ENCODE data around the gene CAPZB.

Gene CAPZB

DNA sequence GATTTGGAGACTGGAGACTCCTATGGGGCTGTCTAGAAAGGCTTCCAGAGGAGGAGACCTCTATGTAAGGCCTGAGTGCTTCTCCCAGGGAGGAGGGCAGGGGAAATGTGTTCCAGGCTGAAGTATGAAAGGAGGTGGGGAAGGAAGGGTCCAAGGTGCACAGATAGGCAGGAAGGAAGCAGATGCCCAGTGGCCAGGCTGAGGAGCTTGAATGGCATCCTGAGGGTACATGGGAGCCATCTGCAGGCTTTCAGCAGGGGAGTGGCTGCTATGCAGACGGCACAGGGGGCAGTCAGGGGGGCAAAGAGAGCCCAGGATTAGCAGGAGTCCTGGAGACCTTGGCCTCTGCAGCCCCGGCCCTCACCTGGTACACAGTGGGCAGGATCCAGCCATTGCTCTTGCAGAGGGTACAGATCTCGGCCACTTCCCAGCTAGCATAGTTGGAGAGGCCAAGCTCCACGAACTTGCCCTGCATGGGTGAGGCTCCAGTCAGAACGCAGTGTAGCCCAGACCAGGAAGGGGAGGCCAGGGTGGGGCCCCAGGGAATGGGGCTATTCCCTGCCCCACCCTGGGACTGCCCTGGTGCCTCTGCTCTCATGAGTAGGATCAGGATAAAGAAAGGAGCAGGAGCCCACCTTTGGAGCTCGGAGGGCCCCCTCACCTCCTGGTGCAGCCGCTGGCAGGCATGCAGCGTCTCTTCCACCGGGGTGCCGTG, 177.4 kb downstream of the CAPZB start:
- TF ChIP-seq GATA2 (IDR thresholded peaks at IDR 0.05; ENCODE audit: low read depth, low read length) (no peak), GATA3 (IDR thresholded peaks at IDR 0.05; ENCODE audit: low read depth, low read length) (no peak)

DNA sequence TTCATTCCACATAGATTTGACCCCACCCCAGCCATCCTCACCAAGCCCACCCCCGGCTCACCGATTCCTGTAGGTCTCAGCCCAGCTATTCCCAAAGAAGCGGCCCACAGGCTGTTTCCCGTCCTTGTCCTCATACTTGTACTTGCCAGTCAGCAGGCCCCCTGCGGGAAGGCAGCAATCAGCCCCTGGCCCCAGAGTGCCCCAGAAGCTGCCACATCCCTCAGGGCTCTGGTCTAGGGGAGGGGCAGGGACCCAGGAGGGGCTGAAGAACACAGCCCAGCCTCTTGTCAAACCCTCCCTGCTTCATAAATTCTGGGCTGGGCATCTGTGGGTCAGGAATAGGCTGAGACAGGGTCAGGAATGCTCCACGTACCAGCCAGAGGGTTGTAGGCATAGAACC, 178.4 kb downstream of the CAPZB start:
- TF ChIP-seq GATA2 (IDR thresholded peaks at IDR 0.05; ENCODE audit: low read depth, low read length) (no peak), GATA3 (IDR thresholded peaks at IDR 0.05; ENCODE audit: low read depth, low read length) (no peak)

- TF ChIP-seq GATA3 (IDR thresholded peaks at IDR 0.05; ENCODE audit: low read depth, low read length): no peak
These were observed 179.5 kb downstream of the CAPZB start for GRCh38 chr1:19305880-19306279.

DNA sequence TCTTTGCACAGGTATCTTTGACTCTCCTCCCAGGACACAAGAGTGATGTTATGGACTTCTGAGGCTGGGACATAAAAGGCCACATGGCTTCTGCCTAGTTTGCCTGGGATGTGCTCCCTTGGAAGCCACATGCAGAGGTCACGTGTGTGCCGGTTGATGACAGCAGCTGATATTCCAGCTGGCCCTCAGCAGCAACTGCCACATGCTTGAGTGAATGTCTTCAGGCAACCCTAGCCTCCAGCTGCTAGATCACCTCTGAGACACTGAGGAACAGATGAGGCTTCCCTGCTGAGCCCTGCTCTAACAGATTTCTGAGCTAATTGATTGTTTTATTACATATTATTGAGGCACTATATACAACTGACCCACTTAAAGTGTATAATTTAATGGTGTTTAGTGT, 185.1 kb downstream of the CAPZB start:
- TF ChIP-seq GATA2 (IDR thresholded peaks at IDR 0.05; ENCODE audit: low read depth, low read length) (no peak), GATA3 (IDR thresholded peaks at IDR 0.05; ENCODE audit: low read depth, low read length) (no peak)

DNA sequence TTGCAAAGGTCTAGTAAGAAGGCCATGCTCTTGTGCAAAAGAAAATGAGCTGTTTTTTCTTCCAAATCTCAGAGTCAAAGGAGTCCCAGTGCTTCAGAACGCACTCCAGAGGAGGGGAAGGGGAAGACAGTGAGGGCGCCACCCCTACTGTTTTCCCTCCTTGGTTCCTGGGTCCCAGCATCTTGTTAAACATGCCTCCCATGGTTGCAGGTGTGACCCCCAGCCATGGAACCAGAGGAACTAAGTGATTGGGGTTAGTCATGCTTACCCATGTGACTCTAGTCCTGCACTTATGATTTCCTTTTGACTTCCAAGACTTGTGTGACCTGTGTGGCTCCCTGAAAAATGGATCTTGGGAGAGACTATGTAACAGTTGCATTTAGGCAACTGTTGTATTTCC, 190.7 kb downstream of the CAPZB start:
- no peak for TF ChIP-seq GATA3 (IDR thresholded peaks at IDR 0.05; ENCODE audit: low read depth, low read length)
- TF ChIP-seq GATA2 (IDR thresholded peaks at IDR 0.05; ENCODE audit: low read depth, low read length): no peak

DNA sequence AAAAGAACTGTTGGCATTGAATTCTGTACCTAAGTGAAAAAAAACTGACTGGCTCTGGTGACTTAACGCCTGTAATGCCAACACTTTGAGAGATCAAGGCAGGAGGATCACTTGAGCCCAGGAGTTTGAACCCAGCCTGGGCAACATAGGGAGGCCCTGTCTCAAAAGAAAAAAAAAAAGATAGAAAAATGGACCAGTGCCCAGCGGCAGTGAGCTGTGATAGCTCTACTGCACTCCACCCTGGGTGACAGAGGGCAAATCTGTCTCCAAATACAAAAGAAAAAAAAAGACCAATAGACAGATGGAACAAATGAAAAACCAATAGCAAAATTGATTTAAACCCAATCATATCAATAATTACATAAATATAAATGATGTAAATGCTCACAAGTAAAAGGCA, 196.1 kb downstream of the CAPZB start:
- TF ChIP-seq GATA3 (IDR thresholded peaks at IDR 0.05; ENCODE audit: low read depth, low read length): no peak
- TF ChIP-seq GATA2 (IDR thresholded peaks at IDR 0.05; ENCODE audit: low read depth, low read length): no peak
